A549 (cell line): ENCODE data around the gene PPP6R3. TPM values are rescaled to one million over a fixed set of nuclear protein-coding genes. Genes with fewer than 3 reads are reported as not detected.

Experiments used
- ATAC-seq, 2 experiments: fragments of 200-7000 bp in 1 of 2; fragments of >200 bp in 1 of 2; cut with Nextera tagmentation in 1 of 2; cut with Tn5 transposase in 1 of 2; 3 replicates each; pipeline versions ENCODE4 v1.8.0 to v1.9.1; 2018 to 2020; ENCODE audit warnings: mild to moderate bottlenecking in 1 of 2, moderate library complexity in 1 of 2
- CTCF ChIA-PET: fragments of 300-600 bp; sonication (Branson Sonifier 250); formaldehyde crosslinking; extraction: SDS; loops from one replicate; lab custom pipeline; 2021; ENCODE audit warnings: antibody characterized with exemption, inconsistent platforms; lab: Yijun Ruan, JAX
- POLR2A ChIA-PET: fragments of 350-600 bp; formaldehyde crosslinking; extraction: SDS; loops from one replicate; lab custom pipeline; 2021; ENCODE audit warnings: antibody characterized with exemption, inconsistent platforms; lab: Yijun Ruan, JAX
- DNase-seq, 2 experiments: peaks; one replicate each; pipeline versions ENCODE4 v3.0.0 to v3.0.0-alpha.2; 2011 to 2016; ENCODE audit warnings: low read depth in 1 of 2, low spot score in 1 of 2
- FAIRE-seq: peaks from 2 replicates; lab custom pipeline; 2011; peaks lifted over from hg19 to GRCh38; lab: Jason Lieb, UNC
- H3K27ac ChIP-seq, 2 experiments: fragments of >200 bp; sonication (Bioruptor Twin); formaldehyde crosslinking; 3 replicates each; pipeline ENCODE4 v1.5.1; 2016 to 2017
- H3K4me1 ChIP-seq: fragments of >200 bp; sonication (Bioruptor Twin); formaldehyde crosslinking; 3 replicates; pipeline ENCODE4 v1.6.1; 2016
- H3K4me2 ChIP-seq: fragments of >200 bp; sonication (Bioruptor Twin); formaldehyde crosslinking; 3 replicates; pipeline ENCODE4 v1.6.1; 2016
- H3K4me3 ChIP-seq: fragments of >200 bp; sonication (Bioruptor Twin); formaldehyde crosslinking; 3 replicates; pipeline ENCODE4 v1.5.1; 2016
- H3K9me3 ChIP-seq: fragments of >200 bp; sonication (Bioruptor Twin); formaldehyde crosslinking; 3 replicates; pipeline ENCODE4 v1.6.1; 2016
- CBX2 ChIP-seq: fragments of 200-600 bp; sonication (generic); IDR thresholded peaks from 2 replicates; pipeline ENCODE4 v1.6.1; 2016; ENCODE audit warnings: low read depth, mild to moderate bottlenecking, borderline replicate concordance
- CBX8 ChIP-seq: fragments of 200-600 bp; sonication (generic); IDR thresholded peaks from 2 replicates; pipeline ENCODE4 v1.6.1; 2016
- CHD2 ChIP-seq: fragments of 150-350 bp; IDR thresholded peaks from 2 replicates; pipeline ENCODE4 v1.6.1; 2014; ENCODE audit warnings: low read length; ENCODE audit not compliant: partially characterized antibody
- CTCF ChIP-seq: fragments of >200 bp; sonication (Bioruptor Twin); formaldehyde crosslinking; IDR thresholded peaks from 3 replicates; pipeline ENCODE4 v1.5.1; 2016
- EHF ChIP-seq: fragments of 250-450 bp; sonication (Bioruptor Pico); IDR thresholded peaks from 2 replicates; pipeline ENCODE4 v1.5.0; 2020; ENCODE audit warnings: mild to moderate bottlenecking
- ESRRA ChIP-seq: fragments of 150-350 bp; IDR thresholded peaks from 2 replicates; pipeline ENCODE4 v1.6.1; 2014; ENCODE audit warnings: mild to moderate bottlenecking, low read length, borderline replicate concordance
- FOSB ChIP-seq: fragments of 250-450 bp; sonication (Bioruptor Pico); IDR thresholded peaks from 2 replicates; pipeline ENCODE4 v1.5.0; 2020; ENCODE audit warnings: mild to moderate bottlenecking, moderate library complexity
- HEYL ChIP-seq: fragments of 250-450 bp; sonication (Bioruptor Pico); IDR thresholded peaks from 2 replicates; pipeline ENCODE4 v1.8.0; 2021; ENCODE audit warnings: mild to moderate bottlenecking, moderate library complexity
- HOXA7 ChIP-seq: fragments of 250-450 bp; sonication (Bioruptor Pico); IDR thresholded peaks from 2 replicates; pipeline ENCODE4 v1.5.0; 2020; ENCODE audit warnings: mild to moderate bottlenecking, moderate library complexity
- HOXB13 ChIP-seq: fragments of 250-450 bp; sonication (Bioruptor Pico); IDR thresholded peaks from 2 replicates; pipeline ENCODE4 v1.5.0; 2020; ENCODE audit warnings: low read depth, mild to moderate bottlenecking, moderate library complexity
- HOXB5 ChIP-seq: fragments of 250-450 bp; sonication (Bioruptor Pico); IDR thresholded peaks from 2 replicates; pipeline ENCODE4 v1.5.0; 2020; ENCODE audit warnings: mild to moderate bottlenecking, moderate library complexity
- JUNB ChIP-seq: fragments of >200 bp; sonication (Bioruptor Twin); formaldehyde crosslinking; IDR thresholded peaks from 2 replicates; pipeline ENCODE4 v1.6.1; 2016
- KDM1A ChIP-seq: fragments of 200-600 bp; sonication (generic); IDR thresholded peaks from 2 replicates; pipeline ENCODE4 v1.6.1; 2016; ENCODE audit warnings: low read depth, mild to moderate bottlenecking
- MAZ ChIP-seq: fragments of 150-350 bp; IDR thresholded peaks from 2 replicates; pipeline ENCODE4 v1.6.1; 2014; ENCODE audit warnings: antibody characterized with exemption, low read depth, low read length, borderline replicate concordance
- POLR2A ChIP-seq: IDR thresholded peaks from 2 replicates; pipeline ENCODE4 v1.6.1; 2012; ENCODE audit warnings: mild to moderate bottlenecking, low read length
- RAD21 ChIP-seq, 2 experiments: fragments of >200 bp in 1 of 2; sonication (Bioruptor Twin) in 1 of 2; formaldehyde crosslinking in 1 of 2; IDR thresholded peaks in 1 of 2; conservative IDR thresholded peaks in 1 of 2; 2 replicates in 1 of 2; 3 replicates in 1 of 2; pipeline ENCODE4 v1.6.1; 2012 to 2018; ENCODE audit warnings: inconsistent platforms in 1 of 2
- SREBF2 ChIP-seq: fragments of 450-650 bp; IDR thresholded peaks from 2 replicates; pipeline ENCODE4 v1.6.1; 2014; ENCODE audit warnings: mild to moderate bottlenecking, moderate library complexity
- TP53 ChIP-seq: fragments of 250-450 bp; sonication (Bioruptor Pico); IDR thresholded peaks from 2 replicates; pipeline ENCODE4 v1.5.0; 2021; ENCODE audit warnings: mild to moderate bottlenecking, moderate library complexity
- USF2 ChIP-seq: fragments of 450-650 bp; IDR thresholded peaks from 2 replicates; pipeline ENCODE4 v1.6.1; 2014; ENCODE audit warnings: antibody characterized with exemption
- ZSCAN20 ChIP-seq: fragments of 250-450 bp; sonication (Bioruptor Pico); IDR thresholded peaks from 2 replicates; pipeline ENCODE4 v1.8.0; 2022; ENCODE audit warnings: mild to moderate bottlenecking, moderate library complexity
- WGBS: methylation state at CpG from one replicate; pipeline ENCODE4 v1.1.6; 2017; ENCODE audit errors: missing lambda C conversion rate; 5-methylcytosine and 5-hydroxymethylcytosine counted together
- polyA plus RNA-seq, 4 experiments: library from polyadenylated mRNA; depleted of rRNA in 3 of 4; stranded (reverse); fragments of >200 nt; fragmentation: RNase III in 1 of 4; extraction: RNeasy Plus Mini Kit Qiagen cat#74134 plus additional on column Dnase treatment in 1 of 4; gene quantifications; 2 replicates in 3 of 4; 3 replicates in 1 of 4; pipeline ENCODE4 v1.2.3, GENCODE V29; 2011 to 2017
- TF ChIP-seq, protein P1 (sequence below): fragments of 250-450 bp; sonication (Bioruptor Pico); IDR thresholded peaks from 2 replicates; pipeline ENCODE4 v1.5.0; 2020; ENCODE audit warnings: low read depth, mild to moderate bottlenecking, moderate library complexity
- TF ChIP-seq, protein P2 (sequence below): fragments of >200 bp; sonication (Bioruptor Twin); formaldehyde crosslinking; IDR thresholded peaks from 3 replicates; pipeline ENCODE4 v1.6.1; 2016
- TF ChIP-seq, protein P3 (sequence below): IDR thresholded peaks from 2 replicates; pipeline ENCODE4 v1.6.1; 2012

The PPP6R3 gene
- polyA plus RNA-seq, 2 of the 4 experiments (the other 2 are of a cell fraction), result 69.7 to 114 TPM

GRCh38 chr11:68445531-68446035 is 15.0 kb upstream of the PPP6R3 start:
- DNase-seq (no peak), FAIRE-seq (no peak), ATAC-seq (no peak)
- no peak for TF ChIP-seq HOXA7 (CRISPR knock-in tag)
- TF ChIP-seq, protein P1, sequence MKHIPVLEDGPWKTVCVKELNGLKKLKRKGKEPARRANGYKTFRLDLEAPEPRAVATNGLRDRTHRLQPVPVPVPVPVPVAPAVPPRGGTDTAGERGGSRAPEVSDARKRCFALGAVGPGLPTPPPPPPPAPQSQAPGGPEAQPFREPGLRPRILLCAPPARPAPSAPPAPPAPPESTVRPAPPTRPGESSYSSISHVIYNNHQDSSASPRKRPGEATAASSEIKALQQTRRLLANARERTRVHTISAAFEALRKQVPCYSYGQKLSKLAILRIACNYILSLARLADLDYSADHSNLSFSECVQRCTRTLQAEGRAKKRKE, result no peak
- no peak for TF ChIP-seq ESRRA
- TF ChIP-seq KDM1A, result no peak
- no peak for TF ChIP-seq JUNB
- TF ChIP-seq CBX2, result no peak
- no peak for TF ChIP-seq TP53 (CRISPR knock-in tag)
- TF ChIP-seq FOSB (CRISPR knock-in tag), result no peak
- TF ChIP-seq, protein P2, sequence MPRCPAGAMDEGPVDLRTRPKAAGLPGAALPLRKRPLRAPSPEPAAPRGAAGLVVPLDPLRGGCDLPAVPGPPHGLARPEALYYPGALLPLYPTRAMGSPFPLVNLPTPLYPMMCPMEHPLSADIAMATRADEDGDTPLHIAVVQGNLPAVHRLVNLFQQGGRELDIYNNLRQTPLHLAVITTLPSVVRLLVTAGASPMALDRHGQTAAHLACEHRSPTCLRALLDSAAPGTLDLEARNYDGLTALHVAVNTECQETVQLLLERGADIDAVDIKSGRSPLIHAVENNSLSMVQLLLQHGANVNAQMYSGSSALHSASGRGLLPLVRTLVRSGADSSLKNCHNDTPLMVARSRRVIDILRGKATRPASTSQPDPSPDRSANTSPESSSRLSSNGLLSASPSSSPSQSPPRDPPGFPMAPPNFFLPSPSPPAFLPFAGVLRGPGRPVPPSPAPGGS, result no peak
- no peak for TF ChIP-seq CBX8
- CTCF ChIA-PET, result no interaction called here
- 79% methylated on average over 11 of the region's 11 CpGs for WGBS
- Histone ChIP-seq H3K9me3 (no peaks in the 10 kb centered on the region), H3K4me3 (no peak overlapping the region), H3K4me2 (no peak overlapping the region), H3K4me1 (0 out of 3 replicates have a peak, but pooled peaks cover 6% of the 10 kb centered on the region), H3K27ac (no peak overlapping the region)
- POLR2A ChIA-PET, result no interaction called here

DNA sequence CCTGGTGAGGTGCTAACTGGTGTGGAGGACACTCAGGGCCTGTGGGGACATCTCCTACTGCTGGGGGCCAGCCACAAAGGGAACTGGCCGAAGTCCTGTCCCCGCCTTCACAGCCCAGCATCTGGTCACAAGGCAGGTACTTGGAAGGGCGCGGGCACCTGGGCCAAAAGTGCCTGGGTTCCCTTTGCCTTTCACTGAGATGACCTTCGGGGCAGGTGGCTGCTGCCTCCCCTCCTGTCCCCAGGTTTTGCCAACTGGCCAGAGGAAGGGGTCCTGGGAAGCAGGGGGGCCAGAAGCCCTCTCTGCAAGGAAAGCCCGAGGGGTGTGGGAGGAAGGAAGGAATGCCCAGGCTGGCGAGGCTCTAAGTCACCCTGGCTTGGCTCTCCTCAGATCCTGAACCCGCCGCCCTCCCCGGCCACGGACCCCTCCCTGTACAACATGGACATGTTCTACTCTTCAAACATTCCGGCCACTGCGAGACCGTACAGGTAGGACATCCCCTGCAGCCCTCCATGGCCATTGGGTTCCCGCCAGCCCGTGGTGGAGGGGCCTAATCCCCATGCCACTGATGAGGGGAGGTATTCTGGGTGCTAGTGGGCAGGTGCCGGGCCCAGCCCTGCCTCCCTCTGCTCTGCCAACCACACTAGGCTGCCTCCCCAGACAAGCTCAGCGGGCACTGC is 14.4 kb upstream of the PPP6R3 start:
- ChIA-PET POLR2A (no interaction called here), CTCF (interaction anchor here (0.6 to 3.3 kb wide), 18 partner anchors 7 to 403 kb away, joined by 3 to 35 read pairs (median 3); no protein-coding TSS in a partner anchor)
- Histone ChIP-seq H3K27ac (no peak overlapping the region), H3K4me1 (0 out of 3 replicates have a peak, but pooled peaks cover 5% of the 10 kb centered on the region), H3K4me2 (no peak overlapping the region), H3K9me3 (no peaks in the 10 kb centered on the region), H3K4me3 (no peak overlapping the region)
- DNase-seq, result no peak
- TF ChIP-seq POLR2A (no peak), ESRRA (no peak), EHF (no peak), FOSB (CRISPR knock-in tag) (no peak), TP53 (CRISPR knock-in tag) (no peak), MAZ (no peak), HOXB13 (CRISPR knock-in tag) (no peak), CHD2 (no peak), CBX2 (no peak), ZSCAN20 (CRISPR knock-in tag) (no peak), HOXB5 (CRISPR knock-in tag) (no peak), CTCF (no peak), RAD21 (conservative IDR thresholded peaks at IDR 0.05 in 1 of 2, IDR thresholded peaks at IDR 0.05 in 1 of 2) (no peak), HEYL (no peak), USF2 (no peak), SREBF2 (no peak), JUNB (no peak)
- TF ChIP-seq, protein P3, sequence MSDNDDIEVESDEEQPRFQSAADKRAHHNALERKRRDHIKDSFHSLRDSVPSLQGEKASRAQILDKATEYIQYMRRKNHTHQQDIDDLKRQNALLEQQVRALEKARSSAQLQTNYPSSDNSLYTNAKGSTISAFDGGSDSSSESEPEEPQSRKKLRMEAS, result no peak
- peak; percentile 14 to 30; a peak in 4 of 6 replicates for ATAC-seq
- no peak for FAIRE-seq
- 82% methylated on average over 8 of the region's 18 CpGs for WGBS
